Activated CD4-positive, alpha-beta memory T cell treated with anti-CD3 and anti-CD28 coated beads, Interleukin-2, amount 10 ng/mL, durations not matched to agents 7 days and 5 days (primary cell): ENCODE measurements around the gene CLDN5. TPM values are rescaled to one million over a fixed set of nuclear protein-coding genes. Genes with fewer than 3 reads are reported as not detected.
"Not testable (repeated sequence)": the region's sequence is repeated elsewhere in the genome, so short reads cannot be mapped to it uniquely, and the experiment has no call there.

Experiments
- CTCF ChIA-PET: fragments of 350-600 bp; sonication (Branson Sonifier 250); formaldehyde crosslinking; loops from one replicate; lab custom pipeline; 2021; ENCODE audit warnings: antibody characterized with exemption, inconsistent platforms; lab: Charles Lee
- POLR2A ChIA-PET: fragments of 350-600 bp; sonication (Branson Sonifier 250); formaldehyde crosslinking; loops from one replicate; lab custom pipeline; 2021; ENCODE audit warnings: antibody characterized with exemption; lab: Charles Lee
- DNase-seq: peaks from one replicate; pipeline ENCODE4 v3.0.0-alpha.2; 2020
- H3K27ac Mint-ChIP-seq: one replicate; pipeline ENCODE4 v1.8.0; 2021; ENCODE audit warnings: mild to moderate bottlenecking, mixed read lengths
- H3K27me3 Mint-ChIP-seq: one replicate; pipeline ENCODE4 v1.8.0; 2021; ENCODE audit warnings: mixed read lengths
- H3K36me3 Mint-ChIP-seq: one replicate; pipeline ENCODE4 v1.8.0; 2021; ENCODE audit warnings: low read depth, mixed read lengths
- H3K4me1 Mint-ChIP-seq: one replicate; pipeline ENCODE4 v1.8.0; 2021; ENCODE audit warnings: mixed read lengths
- H3K4me3 Mint-ChIP-seq: one replicate; pipeline ENCODE4 v1.8.0; 2021; ENCODE audit warnings: mild to moderate bottlenecking, mixed read lengths
- H3K9me3 Mint-ChIP-seq: one replicate; pipeline ENCODE4 v1.8.0; 2021; ENCODE audit warnings: mixed read lengths
- total RNA-seq, 2 experiments: library from RNA; stranded (reverse); gene quantifications; one replicate each; pipeline ENCODE4 v1.2.3, GENCODE V29; 2021

CLDN5 gene
- total RNA-seq, 2 experiments from 2014 or later, result 0.38 TPM; not detected in 1

- H3K4me3 Mint-ChIP-seq, result no peak overlapping the region
- ChIA-PET CTCF (interaction anchor here (1.8 kb wide), 1 partner anchor 70 kb away, joined by 5 read pairs; no protein-coding TSS in a partner anchor), POLR2A (no interaction called here)
- H3K4me1 Mint-ChIP-seq, result no peaks in the 10 kb centered on the region
- H3K27me3 Mint-ChIP-seq, result peaks cover 9% of the 10 kb centered on the region
- no peaks in the 10 kb centered on the region for H3K36me3 Mint-ChIP-seq
- H3K9me3 Mint-ChIP-seq, result no peaks in the 10 kb centered on the region
- DNase-seq, result no peak
- no peak overlapping the region for H3K27ac Mint-ChIP-seq
Measured at GRCh38 chr22:19559324-19559811, 35.2 kb upstream of the CLDN5 start.

GRCh38 chr22:19556963-19557545 is 32.8 kb upstream of the CLDN5 start:
- CTCF ChIA-PET, result no interaction called here
- POLR2A ChIA-PET, result no interaction called here
- no peak for DNase-seq
- no peak overlapping the region for H3K27ac Mint-ChIP-seq
- H3K27me3 Mint-ChIP-seq, result peaks cover 15% of the 10 kb centered on the region
- H3K4me3 Mint-ChIP-seq, result no peak overlapping the region
- H3K9me3 Mint-ChIP-seq, result no peaks in the 10 kb centered on the region
- no peaks in the 10 kb centered on the region for H3K36me3 Mint-ChIP-seq
- no peaks in the 10 kb centered on the region for H3K4me1 Mint-ChIP-seq

GRCh38 chr22:19555651-19556050 is 31.4 kb upstream of the CLDN5 start:
- H3K36me3 Mint-ChIP-seq, result no peaks in the 10 kb centered on the region
- CTCF ChIA-PET, result no interaction called here
- no peaks in the 10 kb centered on the region for H3K9me3 Mint-ChIP-seq

GRCh38 chr22:19554834-19555404 is 30.7 kb upstream of the CLDN5 start:
- CTCF ChIA-PET, result no interaction called here
- Mint-ChIP-seq H3K36me3 (no peaks in the 10 kb centered on the region), H3K27ac (no peak overlapping the region), H3K4me3 (no peak overlapping the region), H3K4me1 (no peaks in the 10 kb centered on the region), H3K9me3 (no peaks in the 10 kb centered on the region), H3K27me3 (peaks cover 13% of the 10 kb centered on the region)
- DNase-seq, result no peak
- POLR2A ChIA-PET, result no interaction called here

More at GRCh38 chr22:19555651-19556050, 31.4 kb upstream of the CLDN5 start:
- no peak for DNase-seq
- Mint-ChIP-seq H3K4me1 (no peaks in the 10 kb centered on the region), H3K4me3 (no peak overlapping the region), H3K27ac (no peak overlapping the region), H3K27me3 (peaks cover 13% of the 10 kb centered on the region)
- POLR2A ChIA-PET, result no interaction called here

GRCh38 chr22:19553201-19553600 is 29.0 kb upstream of the CLDN5 start:
- Mint-ChIP-seq H3K36me3 (no peaks in the 10 kb centered on the region), H3K4me1 (no peaks in the 10 kb centered on the region), H3K4me3 (no peak overlapping the region), H3K9me3 (no peaks in the 10 kb centered on the region), H3K27me3 (peaks cover 13% of the 10 kb centered on the region), H3K27ac (no peak overlapping the region)
- ChIA-PET CTCF (no interaction called here), POLR2A (no interaction called here)
- no peak for DNase-seq

- ChIA-PET CTCF (no interaction called here), POLR2A (no interaction called here)
- Mint-ChIP-seq H3K36me3 (no peaks in the 10 kb centered on the region), H3K4me1 (no peaks in the 10 kb centered on the region), H3K27me3 (peaks cover 11% of the 10 kb centered on the region), H3K9me3 (no peaks in the 10 kb centered on the region), H3K27ac (no peak overlapping the region), H3K4me3 (no peak overlapping the region)
- no peak for DNase-seq
Measured at GRCh38 chr22:19550382-19550781, 26.2 kb upstream of the CLDN5 start.

GRCh38 chr22:19549428-19549827 is 25.2 kb upstream of the CLDN5 start:
- peaks cover 11% of the 10 kb centered on the region for H3K27me3 Mint-ChIP-seq
- DNase-seq, result no peak
- no peaks in the 10 kb centered on the region for H3K36me3 Mint-ChIP-seq
- no peaks in the 10 kb centered on the region for H3K9me3 Mint-ChIP-seq
- ChIA-PET POLR2A (no interaction called here), CTCF (no interaction called here)
- H3K27ac Mint-ChIP-seq, result no peak overlapping the region
- no peaks in the 10 kb centered on the region for H3K4me1 Mint-ChIP-seq
- H3K4me3 Mint-ChIP-seq, result no peak overlapping the region

GRCh38 chr22:19548964-19549363 is 24.8 kb upstream of the CLDN5 start:
- Mint-ChIP-seq H3K4me3 (no peak overlapping the region), H3K27me3 (peaks cover 6% of the 10 kb centered on the region), H3K36me3 (no peaks in the 10 kb centered on the region), H3K27ac (no peak overlapping the region), H3K4me1 (no peaks in the 10 kb centered on the region), H3K9me3 (no peaks in the 10 kb centered on the region)
- ChIA-PET POLR2A (no interaction called here), CTCF (no interaction called here)
- no peak for DNase-seq

- H3K36me3 Mint-ChIP-seq, H3K9me3 Mint-ChIP-seq, H3K4me1 Mint-ChIP-seq, POLR2A ChIA-PET, H3K27ac Mint-ChIP-seq, DNase-seq, CTCF ChIA-PET, H3K27me3 Mint-ChIP-seq, H3K4me3 Mint-ChIP-seq: not testable (repeated sequence)
Measured at GRCh38 chr22:19548427-19548826, 24.2 kb upstream of the CLDN5 start.

- DNase-seq, result no peak
- peaks cover 7% of the 10 kb centered on the region for H3K27me3 Mint-ChIP-seq
- ChIA-PET POLR2A (no interaction called here), CTCF (no interaction called here)
- H3K36me3 Mint-ChIP-seq, result no peaks in the 10 kb centered on the region
- no peak overlapping the region for H3K4me3 Mint-ChIP-seq
- no peak overlapping the region for H3K27ac Mint-ChIP-seq
- H3K9me3 Mint-ChIP-seq, result no peaks in the 10 kb centered on the region
- H3K4me1 Mint-ChIP-seq, result no peaks in the 10 kb centered on the region
Measured at GRCh38 chr22:19547620-19548019, 23.4 kb upstream of the CLDN5 start.

- POLR2A ChIA-PET, result no interaction called here
- no peaks in the 10 kb centered on the region for H3K4me1 Mint-ChIP-seq
- H3K36me3 Mint-ChIP-seq, result no peaks in the 10 kb centered on the region
- no peak for DNase-seq
- CTCF ChIA-PET, result no interaction called here
- peaks cover 5% of the 10 kb centered on the region for H3K27me3 Mint-ChIP-seq
- no peaks in the 10 kb centered on the region for H3K9me3 Mint-ChIP-seq
- H3K27ac Mint-ChIP-seq, result no peak overlapping the region
- no peak overlapping the region for H3K4me3 Mint-ChIP-seq
Measured at GRCh38 chr22:19546680-19547079, 22.5 kb upstream of the CLDN5 start.

GRCh38 chr22:19545935-19546207 is 21.7 kb upstream of the CLDN5 start:
- Mint-ChIP-seq H3K27ac (no peak overlapping the region), H3K36me3 (no peaks in the 10 kb centered on the region), H3K4me1 (no peaks in the 10 kb centered on the region), H3K27me3 (peaks cover 6% of the 10 kb centered on the region), H3K9me3 (no peaks in the 10 kb centered on the region), H3K4me3 (no peak overlapping the region)
- CTCF ChIA-PET, result no interaction called here
- POLR2A ChIA-PET, result no interaction called here
- DNase-seq, result no peak

- DNase-seq, result no peak
- Mint-ChIP-seq H3K27ac (no peak overlapping the region), H3K4me3 (no peak overlapping the region), H3K36me3 (no peaks in the 10 kb centered on the region), H3K27me3 (peaks cover 13% of the 10 kb centered on the region), H3K4me1 (no peaks in the 10 kb centered on the region), H3K9me3 (no peaks in the 10 kb centered on the region)
- ChIA-PET CTCF (interaction anchor here (0.7 kb wide), 1 partner anchor 43 kb away, joined by 5 read pairs; no protein-coding TSS in a partner anchor), POLR2A (no interaction called here)
Measured at GRCh38 chr22:19543970-19544708, 19.9 kb upstream of the CLDN5 start.
